Measurements from ENCODE around the gene ZNF789.
"Not testable (repeated sequence)": the region's sequence is repeated elsewhere in the genome, so short reads cannot be mapped to it uniquely, and the experiment has no call there.

DNA sequence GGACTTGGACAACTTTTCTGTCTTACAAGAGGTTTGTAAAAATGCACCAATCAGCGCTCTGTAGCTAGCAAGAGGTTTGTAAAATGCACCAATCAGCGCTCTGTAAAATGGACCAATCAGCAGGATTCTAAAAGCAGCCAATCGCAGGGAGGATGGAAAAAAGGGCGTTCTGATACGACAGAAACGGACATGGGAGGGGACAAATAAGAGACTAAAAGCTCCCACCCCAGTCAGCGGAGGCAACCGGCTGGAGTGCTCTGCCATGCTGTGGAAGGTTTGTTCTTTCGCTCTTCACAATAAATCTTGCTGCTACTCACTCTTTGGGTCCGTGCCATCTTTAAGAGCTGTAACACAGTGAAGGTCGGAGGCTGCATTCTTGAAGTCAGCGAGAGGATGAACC is 28.5 kb downstream of the ZNF789 start:
- TF ChIP-seq ZNF501 (tag by site-specific recombination; IDR thresholded peaks at IDR 0.05); KLF8 (tag by site-specific recombination; IDR thresholded peaks at IDR 0.05); ZNF138 (tag by site-specific recombination; IDR thresholded peaks at IDR 0.05; ENCODE audit: borderline replicate concordance); ZNF48 (tag by site-specific recombination; IDR thresholded peaks at IDR 0.05): not testable (repeated sequence)
- TF ChIP-seq, protein P1, sequence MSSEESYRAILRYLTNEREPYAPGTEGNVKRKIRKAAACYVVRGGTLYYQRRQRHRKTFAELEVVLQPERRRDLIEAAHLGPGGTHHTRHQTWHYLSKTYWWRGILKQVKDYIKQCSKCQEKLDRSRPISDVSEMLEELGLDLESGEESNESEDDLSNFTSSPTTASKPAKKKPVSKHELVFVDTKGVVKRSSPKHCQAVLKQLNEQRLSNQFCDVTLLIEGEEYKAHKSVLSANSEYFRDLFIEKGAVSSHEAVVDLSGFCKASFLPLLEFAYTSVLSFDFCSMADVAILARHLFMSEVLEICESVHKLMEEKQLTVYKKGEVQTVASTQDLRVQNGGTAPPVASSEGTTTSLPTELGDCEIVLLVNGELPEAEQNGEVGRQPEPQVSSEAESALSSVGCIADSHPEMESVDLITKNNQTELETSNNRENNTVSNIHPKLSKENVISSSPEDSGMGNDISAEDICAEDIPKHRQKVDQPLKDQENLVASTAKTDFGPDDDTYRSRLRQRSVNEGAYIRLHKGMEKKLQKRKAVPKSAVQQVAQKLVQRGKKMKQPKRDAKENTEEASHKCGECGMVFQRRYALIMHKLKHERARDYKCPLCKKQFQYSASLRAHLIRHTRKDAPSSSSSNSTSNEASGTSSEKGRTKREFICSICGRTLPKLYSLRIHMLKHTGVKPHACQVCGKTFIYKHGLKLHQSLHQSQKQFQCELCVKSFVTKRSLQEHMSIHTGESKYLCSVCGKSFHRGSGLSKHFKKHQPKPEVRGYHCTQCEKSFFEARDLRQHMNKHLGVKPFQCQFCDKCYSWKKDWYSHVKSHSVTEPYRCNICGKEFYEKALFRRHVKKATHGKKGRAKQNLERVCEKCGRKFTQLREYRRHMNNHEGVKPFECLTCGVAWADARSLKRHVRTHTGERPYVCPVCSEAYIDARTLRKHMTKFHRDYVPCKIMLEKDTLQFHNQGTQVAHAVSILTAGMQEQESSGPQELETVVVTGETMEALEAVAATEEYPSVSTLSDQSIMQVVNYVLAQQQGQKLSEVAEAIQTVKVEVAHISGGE (tag by site-specific recombination; conservative IDR thresholded peaks at IDR 0.05; ENCODE audit: low read depth): not testable (repeated sequence)
- TF ChIP-seq, protein P2, sequence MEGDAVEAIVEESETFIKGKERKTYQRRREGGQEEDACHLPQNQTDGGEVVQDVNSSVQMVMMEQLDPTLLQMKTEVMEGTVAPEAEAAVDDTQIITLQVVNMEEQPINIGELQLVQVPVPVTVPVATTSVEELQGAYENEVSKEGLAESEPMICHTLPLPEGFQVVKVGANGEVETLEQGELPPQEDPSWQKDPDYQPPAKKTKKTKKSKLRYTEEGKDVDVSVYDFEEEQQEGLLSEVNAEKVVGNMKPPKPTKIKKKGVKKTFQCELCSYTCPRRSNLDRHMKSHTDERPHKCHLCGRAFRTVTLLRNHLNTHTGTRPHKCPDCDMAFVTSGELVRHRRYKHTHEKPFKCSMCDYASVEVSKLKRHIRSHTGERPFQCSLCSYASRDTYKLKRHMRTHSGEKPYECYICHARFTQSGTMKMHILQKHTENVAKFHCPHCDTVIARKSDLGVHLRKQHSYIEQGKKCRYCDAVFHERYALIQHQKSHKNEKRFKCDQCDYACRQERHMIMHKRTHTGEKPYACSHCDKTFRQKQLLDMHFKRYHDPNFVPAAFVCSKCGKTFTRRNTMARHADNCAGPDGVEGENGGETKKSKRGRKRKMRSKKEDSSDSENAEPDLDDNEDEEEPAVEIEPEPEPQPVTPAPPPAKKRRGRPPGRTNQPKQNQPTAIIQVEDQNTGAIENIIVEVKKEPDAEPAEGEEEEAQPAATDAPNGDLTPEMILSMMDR (tag by site-specific recombination; IDR thresholded peaks at IDR 0.05): not testable (repeated sequence)
- TF ChIP-seq, protein P3, sequence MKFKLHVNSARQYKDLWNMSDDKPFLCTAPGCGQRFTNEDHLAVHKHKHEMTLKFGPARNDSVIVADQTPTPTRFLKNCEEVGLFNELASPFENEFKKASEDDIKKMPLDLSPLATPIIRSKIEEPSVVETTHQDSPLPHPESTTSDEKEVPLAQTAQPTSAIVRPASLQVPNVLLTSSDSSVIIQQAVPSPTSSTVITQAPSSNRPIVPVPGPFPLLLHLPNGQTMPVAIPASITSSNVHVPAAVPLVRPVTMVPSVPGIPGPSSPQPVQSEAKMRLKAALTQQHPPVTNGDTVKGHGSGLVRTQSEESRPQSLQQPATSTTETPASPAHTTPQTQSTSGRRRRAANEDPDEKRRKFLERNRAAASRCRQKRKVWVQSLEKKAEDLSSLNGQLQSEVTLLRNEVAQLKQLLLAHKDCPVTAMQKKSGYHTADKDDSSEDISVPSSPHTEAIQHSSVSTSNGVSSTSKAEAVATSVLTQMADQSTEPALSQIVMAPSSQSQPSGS (tag by site-specific recombination; IDR thresholded peaks at IDR 0.05; ENCODE audit: low read depth): not testable (repeated sequence)

Measured in HEK293 (cell line).